ENCODE data around the gene UPK1B.
A peak's percentile ranks its signal among the peaks of the same experiment; 100 is the strongest.

The UPK1B gene

GRCh38 chr3:119145500-119146167 lies 27.8 kb upstream of the UPK1B start, which contains the start of gene TEX55:
Gene TEX55 (plus strand): TSS chr3:119146165. CDS start chr3:119146190, 25 bp downstream.
- DNase-seq (ENCODE audit: low read depth), result peak; percentile 66
- no peak within 1 kb of the TSS for H3K4me3 ChIP-seq (replicated peaks; ENCODE audit: low read depth, low read length)
- TF ChIP-seq CTCF (IDR thresholded peaks at IDR 0.05; ENCODE audit: low read length, missing control alignments), result peak; percentile 88

GRCh38 chr3:119146578-119147375 lies 26.6 kb upstream of the UPK1B start:
- no peak for TF ChIP-seq CTCF (IDR thresholded peaks at IDR 0.05; ENCODE audit: low read length, missing control alignments)
- no peak for DNase-seq (ENCODE audit: low read depth)
- no peak overlapping the region for H3K4me3 ChIP-seq (replicated peaks; ENCODE audit: low read depth, low read length)

DNA sequence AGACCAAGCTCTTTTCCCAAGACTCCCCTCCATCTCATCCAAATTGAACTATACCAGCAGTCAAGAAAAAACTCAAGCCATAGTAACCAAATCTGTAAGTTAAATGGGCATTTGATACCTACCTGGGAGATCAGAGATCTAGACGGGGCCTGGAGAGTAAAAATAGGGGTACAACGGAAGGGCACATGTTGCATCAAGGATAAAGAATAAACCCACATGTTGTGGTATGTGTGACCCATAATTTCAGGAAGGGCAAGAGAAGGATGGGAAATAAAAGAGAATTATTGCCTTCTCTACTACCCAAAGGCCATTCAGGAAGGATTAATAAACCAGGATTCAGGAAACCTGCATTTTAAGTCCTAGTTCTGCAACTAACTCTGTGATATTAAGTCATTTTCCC lies 25.9 kb upstream of the UPK1B start:
- DNase-seq (ENCODE audit: low read depth), result no peak
- no peak for TF ChIP-seq CTCF (IDR thresholded peaks at IDR 0.05; ENCODE audit: low read length, missing control alignments)
- H3K4me3 ChIP-seq (replicated peaks; ENCODE audit: low read depth, low read length), result no peak overlapping the region

- DNase-seq (ENCODE audit: low read depth), result peak; percentile 26
- TF ChIP-seq CTCF (IDR thresholded peaks at IDR 0.05; ENCODE audit: low read length, missing control alignments), result no peak
- no peak overlapping the region for H3K4me3 ChIP-seq (replicated peaks; ENCODE audit: low read depth, low read length)
These were observed 24.8 kb upstream of the UPK1B start for GRCh38 chr3:119148493-119149180.

DNA sequence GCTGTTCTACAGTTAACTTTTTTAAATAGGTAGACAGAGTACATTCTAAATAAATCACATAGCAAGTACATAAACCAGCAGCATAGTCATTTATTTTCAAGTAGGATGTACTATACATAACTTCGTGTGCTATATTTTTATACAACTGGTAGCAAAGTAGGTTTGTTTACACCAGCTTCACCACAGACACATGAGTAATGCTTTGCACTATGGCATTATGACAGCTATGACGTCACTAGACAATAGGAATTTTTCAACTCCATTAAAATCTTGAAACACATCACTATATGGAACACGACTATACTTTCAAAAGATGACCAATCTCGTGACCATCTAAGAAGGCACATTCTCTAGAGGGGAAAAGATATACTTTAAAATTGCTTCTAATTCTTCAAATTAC lies 23.9 kb upstream of the UPK1B start:
- no peak for TF ChIP-seq CTCF (IDR thresholded peaks at IDR 0.05; ENCODE audit: low read length, missing control alignments)
- peak; percentile 76 for DNase-seq (ENCODE audit: low read depth)

DNA sequence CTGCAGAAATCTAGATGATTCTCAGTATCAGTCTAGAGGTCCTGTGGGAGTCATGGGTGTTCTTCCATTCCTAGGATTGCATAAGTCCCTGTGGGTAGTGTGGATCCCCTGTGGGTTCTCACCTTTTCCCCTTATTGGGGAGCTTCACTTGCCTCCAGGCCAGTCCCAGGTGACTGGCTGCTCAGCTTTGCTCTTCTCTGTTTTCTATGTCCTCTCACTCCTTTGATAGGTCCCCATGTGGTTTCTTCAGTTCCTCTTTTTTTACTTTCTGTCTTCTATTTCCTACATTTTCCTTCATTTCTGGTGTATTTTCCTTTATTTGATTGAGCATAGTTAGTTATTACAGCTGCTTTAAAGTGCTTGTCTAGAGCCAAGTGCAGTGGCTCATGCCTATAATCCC lies 16.5 kb upstream of the UPK1B start:
- DNase-seq (ENCODE audit: low read depth), result no peak
- H3K4me3 ChIP-seq (replicated peaks; ENCODE audit: low read depth, low read length), result no peak overlapping the region

More for the DNA sequence above, 23.9 kb upstream of the UPK1B start:
- H3K4me3 ChIP-seq (replicated peaks; ENCODE audit: low read depth, low read length), result no peak overlapping the region

More for the DNA sequence above, 16.5 kb upstream of the UPK1B start:
- no peak for TF ChIP-seq CTCF (IDR thresholded peaks at IDR 0.05; ENCODE audit: low read length, missing control alignments)
